Hematopoietic multipotent progenitor cell treated with erythropoietin and hydrocortisone succinate and interleukin-3 and kit ligand, for 15 days (in vitro differentiated cells): ENCODE data around the gene PDE6H.

Source experiments
- DNase-seq: peaks from one replicate; pipeline ENCODE4 v3.0.0-alpha.2; 2015; ENCODE audit warnings: low spot score

Gene PDE6H

GRCh38 chr12:14951851-14952250, 21.0 kb upstream of the PDE6H start:
- DNase-seq, result no peak

GRCh38 chr12:14952299-14952921, 20.4 kb upstream of the PDE6H start:
- DNase-seq, result no peak

- DNase-seq, result no peak
These were observed 19.1 kb upstream of the PDE6H start for GRCh38 chr12:14953752-14954151.

GRCh38 chr12:14954269-14954668, 18.6 kb upstream of the PDE6H start:
- no peak for DNase-seq

GRCh38 chr12:14956024-14956891, 16.6 kb upstream of the PDE6H start:
- peak; percentile 15 for DNase-seq

GRCh38 chr12:14956905-14957304, 15.9 kb upstream of the PDE6H start:
- DNase-seq, result no peak

- DNase-seq, result peak; percentile 20
These were observed 15.2 kb upstream of the PDE6H start for GRCh38 chr12:14957551-14958168.

- DNase-seq, result peak; percentile 67
These were observed 14.3 kb upstream of the PDE6H start for GRCh38 chr12:14958361-14959125.

- DNase-seq, result peak; percentile 15
These were observed 13.8 kb upstream of the PDE6H start for GRCh38 chr12:14959126-14959440.

- DNase-seq, result peak; percentile 24
These were observed 13.4 kb upstream of the PDE6H start for GRCh38 chr12:14959463-14959862.

- no peak for DNase-seq
These were observed 12.8 kb upstream of the PDE6H start for GRCh38 chr12:14959916-14960496.

GRCh38 chr12:14960548-14961465, 12.0 kb upstream of the PDE6H start:
- DNase-seq, result peak; percentile 38

- DNase-seq, result peak; percentile 78
These were observed 11.2 kb upstream of the PDE6H start, which contains the start of gene ARHGDIB for GRCh38 chr12:14961466-14962152. ARHGDIB (minus strand) TSS chr12:14961601; CDS start chr12:14950712, 10,889 bp downstream.

- peak; percentile 27 for DNase-seq
These were observed 10.7 kb upstream of the PDE6H start for GRCh38 chr12:14962153-14962539.

GRCh38 chr12:14962797-14963196, 10.0 kb upstream of the PDE6H start:
- DNase-seq, result no peak

GRCh38 chr12:14963520-14963919, 9.3 kb upstream of the PDE6H start:
- DNase-seq, result no peak

- DNase-seq, result no peak
These were observed 8.4 kb upstream of the PDE6H start for GRCh38 chr12:14964406-14964805.

GRCh38 chr12:14965221-14965620, 7.6 kb upstream of the PDE6H start:
- DNase-seq, result no peak

GRCh38 chr12:14968478-14968877, 4.4 kb upstream of the PDE6H start:
- DNase-seq, result no peak

- no peak for DNase-seq
These were observed 2.4 kb upstream of the PDE6H start for GRCh38 chr12:14970473-14970872.
